ENCODE results near the gene KRTAP2-3.
"Not testable (repeated sequence)": the region's sequence is repeated elsewhere in the genome, so short reads cannot be mapped to it uniquely, and the experiment has no call there.

The KRTAP2-3 gene, protein sequence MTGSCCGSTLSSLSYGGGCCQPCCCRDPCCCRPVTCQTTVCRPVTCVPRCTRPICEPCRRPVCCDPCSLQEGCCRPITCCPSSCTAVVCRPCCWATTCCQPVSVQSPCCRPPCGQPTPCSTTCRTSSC

DNA sequence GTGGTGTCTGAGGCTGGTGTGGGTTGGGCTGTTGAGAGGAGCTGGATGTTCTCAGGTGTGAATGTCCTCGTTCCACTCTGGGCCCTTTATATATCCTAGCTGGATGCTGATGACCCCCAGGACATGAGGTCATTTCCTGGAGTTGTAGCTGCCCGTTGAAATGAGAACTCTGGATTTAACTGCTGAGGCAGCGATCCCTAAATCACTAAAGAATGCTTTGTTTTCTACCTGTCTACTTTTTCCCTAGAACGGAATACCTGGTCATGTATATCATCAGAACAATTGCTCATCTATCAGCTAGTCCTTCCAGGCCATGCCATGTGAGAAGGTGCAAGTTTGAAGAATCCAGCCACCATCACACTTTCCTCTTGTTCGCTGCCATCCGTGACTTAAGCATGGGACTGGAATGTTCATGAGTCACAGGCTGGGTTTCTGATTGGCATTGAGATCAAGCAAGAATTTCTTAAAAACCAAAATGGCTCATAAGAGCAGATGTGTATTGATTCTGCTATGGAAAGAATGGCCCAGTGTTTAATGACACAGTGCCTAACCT, at the start of gene KRTAP2-3:
KRTAP2-3 (minus strand) TSS at position 63 of the 553 bp plus-strand sequence. CDS start 64 bp downstream, outside the sequence.
- H3K27ac ChIP-seq = no peak within 1 kb of the TSS
- TF ChIP-seq ZFX (IDR thresholded peaks at IDR 0.05) = no peak
- TF ChIP-seq, protein P1, sequence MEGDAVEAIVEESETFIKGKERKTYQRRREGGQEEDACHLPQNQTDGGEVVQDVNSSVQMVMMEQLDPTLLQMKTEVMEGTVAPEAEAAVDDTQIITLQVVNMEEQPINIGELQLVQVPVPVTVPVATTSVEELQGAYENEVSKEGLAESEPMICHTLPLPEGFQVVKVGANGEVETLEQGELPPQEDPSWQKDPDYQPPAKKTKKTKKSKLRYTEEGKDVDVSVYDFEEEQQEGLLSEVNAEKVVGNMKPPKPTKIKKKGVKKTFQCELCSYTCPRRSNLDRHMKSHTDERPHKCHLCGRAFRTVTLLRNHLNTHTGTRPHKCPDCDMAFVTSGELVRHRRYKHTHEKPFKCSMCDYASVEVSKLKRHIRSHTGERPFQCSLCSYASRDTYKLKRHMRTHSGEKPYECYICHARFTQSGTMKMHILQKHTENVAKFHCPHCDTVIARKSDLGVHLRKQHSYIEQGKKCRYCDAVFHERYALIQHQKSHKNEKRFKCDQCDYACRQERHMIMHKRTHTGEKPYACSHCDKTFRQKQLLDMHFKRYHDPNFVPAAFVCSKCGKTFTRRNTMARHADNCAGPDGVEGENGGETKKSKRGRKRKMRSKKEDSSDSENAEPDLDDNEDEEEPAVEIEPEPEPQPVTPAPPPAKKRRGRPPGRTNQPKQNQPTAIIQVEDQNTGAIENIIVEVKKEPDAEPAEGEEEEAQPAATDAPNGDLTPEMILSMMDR (conservative IDR thresholded peaks at IDR 0.05) = no peak

DNA sequence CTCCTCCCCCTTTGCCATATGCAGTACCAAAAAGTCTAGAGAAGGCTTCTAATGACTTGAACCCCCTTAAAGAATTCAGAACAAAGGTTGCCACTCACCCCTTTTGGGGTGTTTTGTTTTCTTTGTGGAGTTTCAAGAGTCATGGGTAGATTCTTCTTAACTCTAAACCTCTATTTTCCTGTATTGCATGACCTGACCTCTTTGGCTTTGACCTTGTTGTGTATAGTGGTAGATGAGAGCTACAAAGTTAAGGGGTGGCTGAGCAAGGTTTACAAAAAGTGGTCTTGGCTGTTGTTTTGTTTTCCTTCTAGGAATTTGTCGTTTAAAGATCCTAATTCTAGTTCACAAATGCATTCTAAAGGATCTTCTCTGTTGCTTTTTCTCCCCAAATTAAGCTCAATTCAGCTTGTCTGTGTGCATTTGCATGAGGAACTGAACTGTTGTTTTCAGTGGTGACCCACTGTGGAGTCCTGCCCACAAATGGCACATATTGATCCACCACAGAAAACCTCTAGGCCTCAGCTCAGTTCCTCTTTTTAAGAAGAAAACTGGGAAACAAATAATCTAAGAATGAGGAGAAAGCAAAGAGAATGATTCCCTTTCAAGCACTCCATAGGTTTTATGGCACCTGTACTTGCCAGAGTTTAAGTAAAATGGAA, 48.9 kb upstream of the KRTAP2-3 start:
- not testable (repeated sequence) for H3K27ac ChIP-seq

DNA sequence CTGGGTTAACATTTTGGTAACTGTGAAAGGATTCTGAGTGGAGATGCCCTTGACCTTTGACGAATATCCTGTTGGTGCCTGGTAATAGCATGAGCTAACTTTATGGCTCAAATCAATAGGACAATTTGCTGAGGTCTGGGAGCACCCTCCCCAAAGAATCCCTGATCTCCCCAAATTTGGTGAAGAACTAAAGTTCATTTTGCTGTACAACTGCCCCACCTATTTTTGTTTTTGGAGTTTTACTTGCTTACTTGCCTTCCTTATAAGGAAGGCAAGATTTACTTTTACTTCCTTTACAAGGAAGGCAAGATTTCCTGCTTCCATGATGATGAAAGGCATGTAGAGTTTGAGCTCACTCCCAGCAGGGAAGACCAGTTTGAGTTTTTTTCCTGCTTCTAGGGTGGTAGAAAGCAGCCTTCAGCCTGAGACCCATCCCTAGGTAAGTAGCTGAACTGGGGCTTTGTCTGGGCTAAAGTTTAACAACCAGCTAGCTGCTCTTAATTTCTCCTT, 48.1 kb upstream of the KRTAP2-3 start:
- no peak overlapping the region for H3K27ac ChIP-seq
- no peak for TF ChIP-seq ZFX (IDR thresholded peaks at IDR 0.05)
- TF ChIP-seq, protein P1 (conservative IDR thresholded peaks at IDR 0.05) = no peak

DNA sequence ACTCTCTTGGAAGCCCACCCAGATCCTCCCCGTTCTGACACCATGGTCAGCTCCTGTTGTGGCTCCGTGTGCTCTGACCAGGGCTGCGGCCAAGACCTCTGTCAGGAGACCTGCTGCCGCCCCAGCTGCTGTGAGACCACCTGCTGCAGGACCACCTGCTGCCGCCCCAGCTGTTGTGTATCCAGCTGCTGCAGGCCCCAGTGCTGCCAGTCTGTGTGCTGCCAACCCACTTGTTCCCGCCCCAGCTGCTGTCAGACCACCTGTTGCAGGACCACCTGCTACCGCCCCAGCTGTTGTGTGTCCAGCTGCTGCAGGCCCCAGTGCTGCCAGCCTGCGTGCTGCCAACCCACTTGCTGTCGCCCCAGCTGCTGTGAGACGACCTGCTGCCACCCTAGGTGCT, 45.4 kb upstream of the KRTAP2-3 start, which contains the start of gene KRTAP4-9:
KRTAP4-9 (plus strand) TSS at position 43 of the 400 bp plus-strand sequence; CDS start at position 43, 0 bp downstream.
- not testable (repeated sequence) for H3K27ac ChIP-seq

DNA sequence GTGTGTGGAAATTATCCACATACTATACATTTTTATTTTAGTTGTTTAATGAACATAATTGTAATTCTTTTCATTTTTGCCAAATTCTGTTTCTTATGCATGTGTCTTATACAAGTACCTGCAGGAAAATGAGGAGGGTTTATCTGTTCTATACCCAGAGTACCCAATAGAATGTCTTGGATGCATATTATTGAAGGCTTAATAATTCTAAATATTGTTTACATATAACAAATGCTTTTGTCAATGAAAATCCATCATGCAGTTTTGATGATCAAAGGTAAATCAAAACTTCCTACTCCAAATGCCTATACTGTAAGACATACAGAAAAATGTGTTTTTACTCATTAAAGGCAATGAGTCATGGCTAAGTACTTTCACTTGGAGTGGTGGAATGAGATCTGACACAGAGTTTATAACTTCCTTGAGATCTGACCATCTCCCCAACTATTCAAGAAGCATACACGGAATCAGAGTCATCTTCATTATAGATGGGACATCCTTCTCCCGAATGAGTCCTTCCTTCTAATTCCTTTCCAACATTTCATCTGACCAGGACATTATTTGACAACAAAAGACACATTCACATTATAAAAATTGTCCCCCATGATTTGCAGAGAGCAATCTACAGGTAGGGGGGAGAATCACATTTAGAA, 44.6 kb upstream of the KRTAP2-3 start:
- H3K27ac ChIP-seq = not testable (repeated sequence)

DNA sequence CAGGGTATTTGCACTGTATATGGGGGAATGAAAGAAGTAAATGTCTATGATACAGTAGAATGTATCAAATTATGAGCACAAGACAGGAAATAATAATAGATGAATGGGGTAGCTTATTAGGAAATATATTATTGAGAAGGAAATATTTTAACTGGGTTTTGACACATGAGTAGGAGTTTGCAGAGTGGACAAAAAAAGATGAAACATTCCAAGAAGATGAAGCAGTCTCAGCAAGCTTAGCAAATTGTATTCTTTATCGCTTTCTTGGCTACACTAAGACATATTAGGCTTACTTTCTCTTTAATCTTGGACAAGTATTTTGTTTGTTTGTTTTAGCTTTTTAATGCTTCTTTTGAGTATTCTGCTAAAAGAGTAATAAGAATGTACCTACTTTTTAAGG, 44.0 kb upstream of the KRTAP2-3 start:
- TF ChIP-seq, protein P1 (conservative IDR thresholded peaks at IDR 0.05) = no peak
- TF ChIP-seq ZFX (IDR thresholded peaks at IDR 0.05) = no peak
- H3K27ac ChIP-seq = no peak overlapping the region

DNA sequence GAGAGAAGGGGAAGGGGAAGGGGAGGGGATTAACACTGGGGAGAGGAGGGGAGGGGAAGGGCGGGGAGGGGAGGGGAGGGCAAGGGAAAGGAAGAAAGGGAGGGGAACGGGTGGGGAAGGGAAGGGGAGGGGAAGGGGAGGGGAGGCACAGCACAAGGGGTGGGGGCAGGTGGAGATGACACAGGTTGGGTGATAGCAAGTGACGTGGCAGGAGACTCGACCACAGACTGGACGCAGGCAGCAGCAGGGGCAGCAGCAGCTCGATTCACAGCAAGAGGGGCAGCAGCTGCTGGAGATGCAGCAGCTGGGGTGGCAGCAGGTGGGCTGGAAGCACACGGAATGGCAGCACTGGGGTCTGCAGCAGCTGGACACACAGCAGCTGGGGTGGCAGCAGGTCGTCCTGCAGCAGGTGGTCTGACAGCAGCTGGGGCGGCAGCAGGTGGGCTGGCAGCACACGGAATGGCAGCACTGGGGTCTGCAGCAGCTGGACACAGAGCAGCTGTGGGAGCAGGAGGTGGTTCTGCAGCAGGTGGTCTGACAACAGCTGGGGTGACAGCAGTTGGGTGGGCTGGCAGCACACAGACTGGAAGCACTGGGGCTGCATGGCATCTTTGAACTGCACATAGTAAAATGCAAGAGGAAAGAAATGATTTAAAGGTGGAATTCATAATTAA, 41.8 kb upstream of the KRTAP2-3 start, which contains the start of gene KRTAP4-16:
KRTAP4-16 (minus strand) TSS at position 624 of the 674 bp plus-strand sequence; CDS start at position 624, 0 bp downstream.
- no peak within 1 kb of the TSS for H3K27ac ChIP-seq
- TF ChIP-seq, protein P1 (conservative IDR thresholded peaks at IDR 0.05) = no peak
- TF ChIP-seq ZFX (IDR thresholded peaks at IDR 0.05) = no peak

DNA sequence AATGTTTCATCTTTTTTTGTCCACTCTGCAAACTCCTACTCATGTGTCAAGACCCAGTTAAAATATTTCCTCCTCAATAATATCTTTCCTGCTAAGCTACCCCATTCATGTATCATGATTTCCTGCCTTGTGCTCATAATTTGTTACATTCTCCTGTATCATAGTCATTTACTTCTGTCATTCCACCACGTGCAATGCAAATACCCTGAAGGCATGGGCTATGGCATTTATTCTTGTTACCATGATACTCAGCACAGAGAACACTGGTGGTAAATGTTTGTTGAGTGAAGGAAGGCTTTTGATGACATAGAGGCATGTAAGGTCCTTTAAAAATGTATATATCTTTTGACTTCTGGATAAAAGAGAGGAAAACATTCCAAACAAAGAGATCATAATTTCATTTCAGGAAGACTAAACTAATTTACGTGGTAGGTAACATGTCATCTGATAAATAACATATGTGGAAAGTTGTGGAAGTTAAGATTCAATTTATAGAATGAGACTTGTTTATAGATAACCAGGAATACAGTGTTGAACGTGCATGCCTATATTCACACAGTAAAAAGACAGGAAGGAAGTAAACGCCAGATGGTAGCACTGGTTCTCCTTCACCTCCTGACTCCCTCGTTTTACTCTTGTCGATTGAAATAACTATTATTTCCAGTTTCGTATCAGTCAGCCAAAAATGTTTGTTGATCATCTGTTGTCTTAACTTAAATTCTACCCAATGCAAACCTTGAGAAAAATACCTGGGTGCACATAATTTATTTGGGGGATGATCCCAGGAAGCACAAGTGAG, 40.0 kb upstream of the KRTAP2-3 start:
- not testable (repeated sequence) for H3K27ac ChIP-seq

Data from C4-2B (cell line).